T-helper 9 cell (primary cell): ENCODE data around the gene ACYP2.
"Not testable (repeated sequence)": the region's sequence is repeated elsewhere in the genome, so short reads cannot be mapped to it uniquely, and the experiment has no call there.

Source experiments
- DNase-seq: peaks from one replicate; pipeline ENCODE4 v3.0.0-alpha.2; 2020

Gene ACYP2

GRCh38 chr2:54228945-54229344 is 113.5 kb downstream of the ACYP2 start:
- no peak for DNase-seq

- no peak for DNase-seq
Observed at GRCh38 chr2:54233832-54234649, 118.6 kb downstream of the ACYP2 start.

- no peak for DNase-seq
Observed at GRCh38 chr2:54237428-54237827, 122.0 kb downstream of the ACYP2 start.

GRCh38 chr2:54239427-54239826 is 124.0 kb downstream of the ACYP2 start:
- DNase-seq: no peak

- DNase-seq: no peak
Observed at GRCh38 chr2:54240515-54241469, 125.4 kb downstream of the ACYP2 start.

DNA sequence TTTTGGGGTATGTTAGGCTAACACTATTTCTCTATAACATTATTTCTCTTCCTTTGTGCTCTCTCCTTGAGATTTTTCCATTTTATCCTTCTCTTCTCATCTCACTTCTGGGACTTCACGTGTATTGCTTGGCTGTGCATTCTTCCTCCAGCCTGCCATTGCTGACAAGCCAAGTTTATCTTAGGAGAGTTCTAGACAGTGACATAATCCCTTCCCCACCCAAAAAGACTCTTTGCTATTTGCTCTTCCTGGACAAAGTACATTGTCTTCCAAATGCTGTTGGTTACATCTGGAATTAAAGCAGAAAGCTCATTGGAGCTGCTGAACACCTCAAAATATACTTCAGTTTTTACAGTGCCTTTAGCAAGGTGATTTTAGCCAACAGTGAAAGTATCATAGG is 131.7 kb downstream of the ACYP2 start:
- DNase-seq: no peak

DNA sequence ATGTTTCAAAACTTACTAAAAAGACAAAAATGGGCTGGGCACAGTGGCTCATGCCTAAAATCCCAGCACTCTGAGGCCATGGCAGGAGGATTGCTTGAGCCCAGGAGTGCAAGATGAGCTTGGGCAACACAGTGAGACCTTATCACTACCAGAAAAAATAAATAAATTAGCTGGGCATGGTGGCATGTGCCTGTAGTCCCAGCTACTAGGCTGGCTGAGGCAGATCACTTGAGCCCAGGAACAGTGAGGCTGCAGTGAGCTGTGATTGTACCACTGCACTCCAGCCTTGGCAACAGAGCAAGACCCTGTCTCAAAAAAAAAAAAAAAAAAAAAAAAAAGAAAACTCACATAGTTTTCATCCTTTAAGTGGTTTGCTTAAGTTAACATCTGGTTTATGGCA is 134.2 kb downstream of the ACYP2 start:
- DNase-seq: no peak

DNA sequence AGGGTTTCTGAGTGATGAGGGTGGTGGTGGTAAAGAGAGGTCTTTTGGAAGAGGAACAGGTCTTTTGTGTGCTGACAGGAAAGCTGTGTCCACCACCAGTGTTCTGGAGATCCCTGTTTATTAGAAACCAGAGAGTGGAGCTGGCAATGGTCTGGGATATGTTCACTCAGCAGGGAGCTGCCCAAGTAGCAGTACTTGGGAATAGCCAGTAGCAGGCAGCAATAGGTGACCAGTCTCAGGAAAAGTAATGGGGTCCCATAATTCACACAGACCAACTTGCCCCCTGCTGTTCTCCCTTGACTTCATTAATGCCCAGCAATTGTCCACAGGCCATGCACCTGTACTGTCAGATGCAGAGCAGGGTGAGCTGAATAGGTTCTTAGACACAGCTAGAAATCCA is 138.8 kb downstream of the ACYP2 start:
- no peak for DNase-seq

DNA sequence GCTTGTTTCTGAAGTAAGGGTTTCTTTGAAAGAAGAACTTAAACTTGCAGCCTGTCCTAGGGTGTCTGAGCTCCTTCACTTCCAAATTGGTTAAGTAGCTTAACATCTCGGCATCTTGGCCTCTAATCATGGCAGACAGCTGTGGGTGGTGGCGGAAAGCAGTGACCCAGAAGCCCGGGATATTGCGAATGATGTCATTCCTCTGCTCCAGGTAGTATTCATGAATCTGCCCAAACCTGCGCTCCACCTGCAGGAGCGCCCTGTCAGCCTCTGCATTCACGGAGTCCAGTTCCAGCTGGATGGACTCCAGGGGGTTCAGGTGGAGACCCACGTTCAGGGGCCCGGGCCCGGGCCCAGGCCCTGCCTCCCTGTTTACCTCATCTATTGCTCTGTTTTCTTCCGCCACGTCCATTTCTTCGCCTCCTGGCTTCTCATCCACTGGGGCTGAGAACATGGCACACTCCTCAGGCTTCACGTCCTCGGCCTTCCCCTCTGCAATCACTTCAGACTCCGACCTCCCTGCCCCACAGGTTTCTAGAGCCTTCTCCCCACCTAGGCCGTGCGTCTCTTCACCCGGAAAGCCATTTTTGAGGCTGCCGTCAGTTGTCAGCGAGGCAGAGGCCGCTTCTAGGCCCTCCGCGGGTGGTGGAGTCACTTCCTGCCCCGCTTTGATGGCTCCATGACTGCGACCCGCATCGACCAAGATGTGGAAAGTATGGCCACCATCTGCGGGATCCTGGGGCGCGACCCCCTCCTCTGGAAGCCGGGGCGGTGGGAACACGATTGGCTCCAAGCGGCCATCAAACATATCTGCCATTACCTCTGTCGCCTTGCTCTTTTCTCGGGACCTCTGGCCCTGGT is 140.0 kb downstream of the ACYP2 start:
- no peak for DNase-seq

GRCh38 chr2:54256091-54256694 is 140.8 kb downstream of the ACYP2 start, which contains the start of gene TSPYL6:
TSS of gene TSPYL6 (minus strand) at chr2:54256229. CDS start at chr2:54256151, 78 bp downstream.
- no peak for DNase-seq

GRCh38 chr2:54258166-54258565 is 142.8 kb downstream of the ACYP2 start:
- no peak for DNase-seq

DNA sequence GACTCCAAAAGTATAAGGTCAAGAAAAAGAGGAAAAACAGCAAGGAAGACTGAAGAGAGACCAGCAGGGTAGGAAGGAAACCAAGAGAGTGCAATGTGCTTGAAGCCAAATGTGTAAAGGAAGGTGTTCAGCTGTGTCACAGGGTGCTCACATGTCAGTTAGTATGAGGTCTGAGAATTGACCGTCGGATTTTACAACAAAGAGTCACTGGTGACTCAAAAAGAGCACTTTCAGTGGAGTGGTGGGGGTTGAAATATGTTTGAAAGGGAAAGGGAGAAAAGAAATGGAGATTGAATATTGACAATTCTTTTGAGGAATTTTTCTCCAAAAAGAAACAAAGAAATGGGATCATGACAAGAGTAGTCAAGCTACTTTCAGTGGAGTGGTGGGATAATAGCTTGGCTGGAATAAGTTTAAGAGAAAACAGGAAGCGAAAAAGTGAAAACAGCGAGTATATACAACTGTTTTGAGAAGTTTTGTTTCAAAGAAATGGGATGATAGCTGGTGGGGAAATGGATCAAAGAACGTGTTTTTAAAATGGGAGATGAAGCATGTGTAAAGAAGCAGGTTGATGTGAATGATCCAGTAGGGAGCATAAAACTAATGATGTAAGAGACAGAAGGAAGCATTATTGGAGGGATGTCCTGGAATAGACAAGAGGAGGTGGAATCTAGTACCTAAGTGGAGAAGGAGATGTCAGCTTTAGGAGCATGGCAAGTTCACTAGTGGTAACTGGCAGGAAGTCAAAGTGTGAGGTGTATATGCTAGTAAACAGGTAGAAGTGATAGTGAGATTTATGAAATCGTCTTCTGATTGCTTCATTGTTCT is 144.2 kb downstream of the ACYP2 start:
- no peak for DNase-seq

- DNase-seq: no peak
Observed at GRCh38 chr2:54260241-54260595, 144.8 kb downstream of the ACYP2 start.

DNA sequence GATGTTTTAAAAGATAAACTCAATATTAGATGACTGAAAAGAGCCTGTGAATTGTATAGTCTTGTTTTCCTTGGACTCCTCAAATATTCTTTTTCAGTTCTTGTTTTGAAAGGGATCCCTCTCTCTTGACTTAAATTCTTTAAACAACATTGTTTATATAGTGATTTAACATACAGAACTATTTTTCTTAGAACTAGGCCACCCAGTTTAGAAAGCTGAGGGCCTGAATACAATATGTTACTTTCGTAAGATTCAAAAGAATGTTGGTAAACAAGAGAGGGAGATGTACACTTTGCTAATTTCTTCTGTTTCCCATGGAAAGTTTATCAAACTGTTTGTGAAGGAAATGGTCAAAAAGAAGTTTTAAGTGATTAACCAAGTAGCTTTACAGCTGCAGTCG is 146.1 kb downstream of the ACYP2 start:
- DNase-seq: no peak

GRCh38 chr2:54262015-54262765 is 146.8 kb downstream of the ACYP2 start:
- no peak for DNase-seq

GRCh38 chr2:54265081-54265480 is 149.7 kb downstream of the ACYP2 start:
- not testable (repeated sequence) for DNase-seq

DNA sequence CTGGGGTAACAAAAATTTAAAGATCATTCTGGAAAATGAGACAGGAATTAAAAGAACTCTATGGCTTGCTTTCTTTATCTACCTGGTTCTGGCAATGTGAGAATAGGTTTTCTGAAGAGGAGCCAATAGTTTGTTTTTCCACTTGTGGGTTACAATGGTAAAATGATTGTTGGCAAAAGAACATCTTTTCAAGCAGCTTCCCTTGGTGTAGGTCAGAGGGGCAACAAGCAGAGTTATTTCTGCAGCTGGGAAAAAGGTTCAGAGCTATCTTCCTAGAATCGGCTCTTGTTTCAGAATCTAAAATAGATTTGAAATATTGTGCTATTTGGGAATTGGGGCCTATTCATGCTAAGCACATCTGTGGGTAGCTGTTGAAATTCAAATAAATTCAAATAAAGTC is 152.2 kb downstream of the ACYP2 start:
- DNase-seq: no peak

DNA sequence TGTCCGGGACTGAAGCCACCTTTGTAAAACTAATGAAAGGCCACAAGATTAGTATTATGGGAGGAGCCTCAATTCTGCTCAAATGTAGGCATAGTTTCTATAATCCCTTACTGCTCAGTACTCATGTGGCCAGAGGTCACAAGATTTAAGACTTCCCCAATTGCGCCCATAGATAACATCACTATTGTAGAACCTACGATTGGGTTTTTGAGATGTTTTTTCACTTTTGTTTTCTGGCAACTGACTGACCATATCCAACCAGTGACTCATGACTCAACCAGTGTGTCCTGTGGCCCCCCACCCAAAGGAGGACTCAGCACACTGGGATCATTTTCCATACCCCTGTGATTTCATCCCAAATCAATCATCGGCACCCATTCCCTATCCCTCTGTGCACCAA is 155.8 kb downstream of the ACYP2 start:
- DNase-seq: no peak

DNA sequence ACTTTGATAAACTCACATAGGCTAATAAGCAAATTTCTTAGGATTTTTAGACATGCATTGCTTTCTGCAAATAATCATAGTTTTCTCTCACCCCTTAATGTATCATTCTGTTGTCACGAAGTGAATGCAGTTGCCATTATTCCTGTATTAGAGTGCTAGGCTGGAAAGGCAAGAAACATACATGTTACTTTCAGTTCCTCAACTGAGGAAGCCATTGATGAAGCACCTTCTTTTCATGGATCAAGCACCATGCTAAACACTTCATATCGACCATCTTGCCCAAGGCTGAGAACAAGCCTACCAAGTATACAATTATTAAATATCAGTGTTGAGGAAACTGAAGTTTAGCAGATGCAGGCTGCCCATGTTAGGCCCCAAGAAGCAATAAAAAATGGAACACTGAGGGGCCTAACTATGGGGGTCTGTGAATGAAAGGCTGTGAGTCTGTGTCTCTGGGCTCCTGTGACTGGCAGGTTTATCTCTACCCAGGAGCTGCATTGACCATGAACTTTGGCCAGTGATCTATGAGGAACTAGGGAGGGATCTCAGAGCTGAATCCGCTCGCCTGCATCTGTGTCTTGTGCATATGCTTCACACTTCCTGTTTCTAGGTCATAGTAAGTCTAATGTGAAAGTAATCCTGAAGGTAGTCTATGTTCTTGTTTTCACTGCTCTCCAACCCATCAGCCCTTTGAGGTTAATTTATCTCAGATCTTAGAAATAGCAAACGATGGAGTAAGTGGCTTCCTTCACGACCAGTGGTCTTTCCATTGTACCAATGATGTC is 156.6 kb downstream of the ACYP2 start:
- no peak for DNase-seq

DNA sequence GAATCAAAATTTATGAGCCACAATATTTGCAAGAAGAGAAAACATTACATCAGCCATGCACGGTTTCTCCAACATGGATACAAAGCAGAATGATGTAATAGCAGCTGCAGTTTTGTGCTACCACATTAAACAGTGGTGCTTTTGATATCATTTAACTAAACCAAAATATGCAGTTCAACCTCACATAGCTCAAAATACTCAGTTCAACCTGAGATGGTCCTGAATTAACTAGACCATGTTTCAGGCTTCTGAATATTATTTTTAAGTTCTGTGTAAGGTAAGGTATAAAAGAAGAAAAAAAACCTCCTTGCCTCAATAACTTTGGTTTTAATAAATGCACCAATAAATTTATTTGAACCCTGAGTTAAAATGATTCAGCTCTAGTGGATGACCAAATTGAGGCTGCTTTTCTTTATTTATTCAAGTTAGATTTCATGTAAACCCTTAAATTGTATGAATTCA is 159.4 kb downstream of the ACYP2 start:
- no peak for DNase-seq
